ENCODE data around the gene VAV2.
A peak's percentile ranks its signal among the peaks of the same experiment; 100 is the strongest.

Gene VAV2

DNA sequence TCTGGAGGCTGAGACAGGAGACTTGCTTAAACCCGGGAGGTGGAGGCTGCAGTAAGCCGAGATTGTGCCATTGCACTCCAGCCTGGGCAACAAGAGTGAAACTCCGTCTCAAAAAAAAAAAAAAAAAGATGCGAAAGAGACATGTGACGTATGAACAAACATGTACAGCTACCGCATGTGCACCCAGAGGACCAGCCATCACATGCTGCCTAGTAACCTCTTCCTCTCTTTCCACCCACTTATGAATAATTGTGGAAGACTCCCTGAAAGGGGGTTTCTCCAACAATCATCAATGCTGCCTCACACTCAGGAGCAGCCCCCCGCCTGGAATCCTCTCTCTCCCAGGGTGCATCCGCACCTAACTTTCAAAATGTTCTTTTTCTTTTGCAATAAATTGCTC lies 256.2 kb downstream of the VAV2 start:
- no peak for DNase-seq

DNA sequence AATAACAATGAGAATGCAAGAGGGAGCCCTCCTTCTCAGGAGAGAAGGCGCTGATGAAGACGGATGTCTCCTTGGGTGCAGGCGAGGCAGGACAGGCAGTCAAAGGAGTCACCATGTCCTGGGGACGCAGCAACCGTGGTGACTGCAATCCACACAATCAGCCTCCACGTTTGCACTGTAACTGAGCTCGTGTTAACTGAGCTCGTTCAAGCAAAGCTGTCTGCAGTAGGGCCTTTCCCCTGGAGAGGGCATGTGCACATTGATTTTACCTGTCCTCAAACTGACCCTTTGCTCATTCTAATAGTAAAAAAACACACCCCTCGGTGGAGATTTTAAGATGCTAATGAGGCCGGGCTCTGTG lies 256.7 kb downstream of the VAV2 start:
- no peak for DNase-seq

DNA sequence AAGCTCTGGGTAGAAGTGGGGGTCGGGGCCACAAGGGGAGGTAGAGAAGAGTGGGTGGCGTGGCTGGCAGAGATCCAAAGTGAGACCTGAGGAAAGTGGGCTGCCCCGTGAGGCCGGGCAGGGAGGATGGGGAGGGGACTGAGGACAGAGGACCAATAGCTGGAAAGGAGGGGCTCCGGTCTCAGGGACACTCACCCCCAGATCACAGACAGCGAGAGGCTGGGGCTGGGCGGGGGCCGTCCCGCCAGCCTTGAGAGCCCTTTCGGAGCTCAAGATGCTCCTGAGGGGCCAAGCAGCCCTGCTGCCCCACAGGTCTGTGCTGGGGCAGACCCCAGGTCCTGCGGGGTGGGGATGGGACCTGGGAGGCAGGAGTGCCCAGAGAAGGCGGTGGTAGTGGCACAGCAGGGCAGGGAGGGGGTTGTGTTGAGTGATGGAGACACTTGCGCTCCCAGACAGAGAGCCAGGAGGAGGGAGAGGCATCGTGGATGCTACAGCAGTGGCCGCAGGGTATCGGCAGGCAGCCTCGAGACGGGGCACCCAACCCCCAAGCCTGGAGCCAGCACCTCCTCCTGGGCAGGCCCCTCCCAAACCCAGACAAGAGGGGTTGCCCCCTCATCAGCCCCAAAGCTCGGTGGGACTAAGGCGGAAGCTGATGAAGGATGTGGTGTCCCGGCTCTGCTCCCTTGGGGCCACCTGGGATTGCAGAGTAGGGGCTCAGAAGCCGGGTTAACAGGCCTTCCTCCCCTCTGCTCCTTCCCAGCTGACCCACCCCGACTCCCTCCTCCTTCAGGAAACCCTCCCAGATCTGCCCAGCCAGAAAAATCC lies 257.3 kb downstream of the VAV2 start:
- DNase-seq = no peak

DNA sequence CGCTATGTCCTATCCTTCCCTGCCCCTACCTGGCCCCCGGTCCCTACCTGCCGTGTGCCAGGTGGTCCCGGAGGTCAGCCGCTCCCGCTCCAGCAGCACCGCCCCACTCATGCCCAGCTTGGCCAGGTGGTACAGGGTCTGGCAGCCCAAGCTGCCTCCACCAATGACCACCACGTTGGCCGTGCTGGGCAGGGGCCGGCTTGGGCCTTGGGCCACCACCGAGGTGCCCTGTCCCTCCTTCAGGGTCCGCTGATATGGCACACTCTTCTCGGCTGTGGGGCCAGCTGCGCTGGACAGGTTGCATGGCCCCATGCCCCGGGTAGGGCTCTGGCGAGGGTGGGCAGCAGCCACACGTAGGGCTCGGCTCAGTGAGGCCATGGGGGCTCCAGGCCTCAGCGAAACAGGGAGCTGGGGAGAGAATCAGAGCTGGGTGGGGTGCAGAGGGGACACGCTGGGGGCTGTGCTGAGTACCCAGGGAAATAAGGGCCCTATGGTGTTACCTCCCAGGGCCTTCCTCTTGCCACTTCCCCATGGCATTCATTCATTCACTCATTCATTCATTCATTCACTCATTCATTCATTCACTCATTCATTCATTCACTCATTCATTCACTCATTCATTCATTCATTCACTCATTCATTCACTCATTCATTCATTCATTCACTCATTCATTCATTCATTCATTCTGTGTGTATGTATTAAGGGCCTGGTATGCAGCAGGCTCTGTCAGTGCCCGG lies 258.2 kb downstream of the VAV2 start:
- no peak for DNase-seq

DNA sequence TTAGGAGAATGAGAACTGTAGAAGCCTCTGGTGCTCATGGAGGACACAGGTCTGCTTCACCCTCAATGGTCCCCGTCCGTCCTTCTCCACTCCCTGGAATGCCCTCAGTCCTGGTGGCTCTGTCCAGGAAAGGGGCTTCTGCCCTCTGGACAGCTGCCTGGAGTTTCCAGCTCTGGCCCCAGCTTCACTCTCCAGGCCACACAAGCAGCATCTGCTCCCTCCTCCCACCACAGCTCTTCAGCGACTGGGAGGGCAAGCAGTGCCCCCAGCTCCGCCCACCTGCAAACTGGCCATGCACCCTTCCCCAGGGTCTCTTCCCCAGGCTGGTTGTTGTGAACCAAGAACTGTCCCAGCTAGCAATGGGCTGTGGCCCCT lies 258.7 kb downstream of the VAV2 start:
- no peak for DNase-seq

DNA sequence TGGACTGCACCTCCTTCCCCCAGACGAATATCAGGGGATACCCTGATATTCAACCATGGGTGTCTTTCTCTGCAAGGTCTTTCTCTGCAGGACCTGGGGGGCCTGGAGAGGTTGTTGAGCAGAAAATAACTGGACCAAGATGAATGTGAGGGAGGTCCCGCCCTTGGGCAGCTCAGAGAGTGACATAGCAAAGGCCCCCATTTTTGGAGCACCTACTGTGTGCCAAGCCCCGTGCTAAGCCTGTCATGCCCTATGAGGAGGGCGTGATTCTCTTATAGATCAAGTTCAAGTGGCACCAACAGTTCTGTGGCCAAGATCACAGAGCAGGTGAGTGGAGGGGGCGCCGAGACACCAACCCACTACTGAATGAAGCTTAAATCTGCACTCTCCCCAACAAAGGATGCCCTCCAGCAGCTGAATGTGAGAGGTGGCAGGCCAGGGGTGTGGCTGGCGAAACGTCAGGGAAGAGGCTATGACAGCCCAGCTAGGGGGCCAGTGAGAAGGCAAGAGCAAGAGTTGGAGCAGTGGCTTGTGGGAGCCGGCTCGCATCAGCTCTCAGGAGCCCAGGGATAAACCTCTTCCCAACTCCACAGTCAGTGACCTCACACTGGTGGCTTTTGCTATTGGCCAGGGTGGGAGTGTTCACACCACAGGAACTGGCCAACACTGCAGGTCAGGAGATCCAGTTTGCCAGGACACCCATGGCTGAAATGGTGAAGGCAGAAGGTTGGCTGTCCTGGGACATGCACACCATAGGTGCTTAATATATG lies 259.3 kb downstream of the VAV2 start:
- DNase-seq = no peak

DNA sequence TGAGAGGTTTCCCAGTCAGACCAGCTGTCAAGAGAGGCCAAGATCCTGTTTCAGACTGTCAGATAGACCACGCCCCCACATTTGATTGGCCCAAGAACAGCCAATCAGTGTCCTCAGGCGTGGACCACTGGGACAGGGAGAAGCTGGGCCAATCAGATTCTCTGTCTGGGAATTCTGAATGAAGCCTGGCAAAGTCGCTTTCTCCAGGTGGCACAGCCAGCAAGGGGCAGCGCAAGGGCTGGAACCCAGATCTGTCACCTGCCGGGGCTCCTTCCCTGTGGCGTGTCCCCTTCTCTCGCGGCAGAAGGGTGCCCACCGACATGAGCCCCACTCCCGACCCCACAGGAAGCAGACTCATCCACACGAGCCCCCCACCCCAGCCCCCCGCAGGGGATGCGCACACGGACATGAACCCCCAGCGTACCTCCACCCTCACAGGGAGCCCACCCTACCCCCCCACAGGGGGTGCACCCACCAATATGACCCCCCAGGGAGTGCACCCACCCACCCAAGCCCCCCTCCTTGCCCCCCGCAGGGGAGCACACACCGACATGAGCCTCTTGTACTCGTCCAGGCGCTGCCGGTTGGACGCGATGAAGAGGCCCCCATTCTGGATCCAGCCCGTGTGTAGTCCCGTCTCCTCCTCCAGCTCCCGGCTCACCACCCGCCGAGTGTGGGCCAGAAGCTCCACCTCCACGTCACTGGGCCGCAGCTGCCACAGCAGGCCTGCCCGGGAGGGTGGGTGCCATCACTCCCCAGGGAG lies 260.1 kb downstream of the VAV2 start:
- DNase-seq = peak; percentile 37

DNA sequence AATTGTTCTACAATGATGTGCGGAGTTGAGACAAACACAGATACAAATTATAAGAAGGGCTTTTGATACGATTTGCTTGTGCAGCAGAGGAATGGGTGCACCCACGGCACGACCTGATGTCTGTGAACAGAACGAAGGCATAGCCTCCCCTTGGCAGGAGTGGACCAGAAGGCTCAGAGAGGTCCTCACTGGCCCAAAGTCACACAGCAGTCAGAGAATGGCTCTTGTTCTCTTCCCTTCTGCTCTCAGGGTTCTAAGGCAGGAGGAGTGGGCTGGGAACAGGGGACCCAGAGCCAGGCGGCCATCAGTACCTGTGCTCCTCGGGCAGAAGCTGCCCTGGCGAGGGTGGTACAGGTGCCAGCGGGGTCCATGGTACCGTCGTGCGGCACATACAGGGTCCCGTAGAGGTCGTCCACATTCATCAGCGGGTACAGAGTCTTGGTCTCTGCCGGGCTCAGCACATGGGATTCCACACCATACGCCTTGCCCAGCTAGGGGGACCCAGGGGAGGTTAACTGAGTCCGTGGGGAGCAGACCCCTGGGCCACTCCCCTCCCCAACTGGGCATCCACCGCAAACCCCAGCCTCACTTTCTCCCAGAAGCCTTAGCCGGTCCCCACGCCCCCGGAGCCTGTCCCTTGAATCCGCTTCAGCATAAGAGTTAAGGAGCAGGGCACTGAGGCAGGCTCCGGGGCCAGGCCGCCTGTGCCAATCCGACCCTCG lies 261.0 kb downstream of the VAV2 start:
- no peak for DNase-seq

DNA sequence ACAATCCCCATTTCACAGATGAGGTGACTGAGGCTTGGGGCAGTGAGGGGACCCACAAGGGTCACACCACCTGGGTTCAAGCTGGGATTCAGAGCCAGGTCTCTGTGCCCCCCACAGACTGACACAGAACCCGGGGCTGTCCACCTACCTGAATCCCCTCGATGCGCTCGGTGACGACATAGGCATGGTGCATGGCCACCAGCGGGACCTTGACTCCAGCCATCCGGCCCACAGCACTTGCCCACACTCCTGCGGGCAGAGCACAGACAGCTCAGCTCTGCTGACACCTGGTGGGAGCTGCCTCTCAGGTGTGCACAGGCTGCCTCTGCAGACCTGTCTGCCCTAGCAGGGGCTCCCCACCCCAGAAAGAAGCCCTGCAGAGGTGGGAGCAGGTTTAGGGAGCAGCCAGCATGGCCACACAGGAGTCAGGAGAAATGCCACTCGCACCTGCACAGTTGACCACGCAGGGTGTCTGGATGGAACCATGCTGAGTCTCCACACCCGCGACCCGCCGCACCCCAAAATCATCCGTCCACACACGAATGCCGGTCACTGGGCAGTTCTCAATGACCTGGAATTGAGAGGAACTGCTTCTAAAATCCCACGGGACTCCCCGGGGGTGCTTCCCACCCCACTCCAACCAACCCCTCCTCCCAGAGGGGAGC lies 262.4 kb downstream of the VAV2 start:
- DNase-seq = no peak

DNA sequence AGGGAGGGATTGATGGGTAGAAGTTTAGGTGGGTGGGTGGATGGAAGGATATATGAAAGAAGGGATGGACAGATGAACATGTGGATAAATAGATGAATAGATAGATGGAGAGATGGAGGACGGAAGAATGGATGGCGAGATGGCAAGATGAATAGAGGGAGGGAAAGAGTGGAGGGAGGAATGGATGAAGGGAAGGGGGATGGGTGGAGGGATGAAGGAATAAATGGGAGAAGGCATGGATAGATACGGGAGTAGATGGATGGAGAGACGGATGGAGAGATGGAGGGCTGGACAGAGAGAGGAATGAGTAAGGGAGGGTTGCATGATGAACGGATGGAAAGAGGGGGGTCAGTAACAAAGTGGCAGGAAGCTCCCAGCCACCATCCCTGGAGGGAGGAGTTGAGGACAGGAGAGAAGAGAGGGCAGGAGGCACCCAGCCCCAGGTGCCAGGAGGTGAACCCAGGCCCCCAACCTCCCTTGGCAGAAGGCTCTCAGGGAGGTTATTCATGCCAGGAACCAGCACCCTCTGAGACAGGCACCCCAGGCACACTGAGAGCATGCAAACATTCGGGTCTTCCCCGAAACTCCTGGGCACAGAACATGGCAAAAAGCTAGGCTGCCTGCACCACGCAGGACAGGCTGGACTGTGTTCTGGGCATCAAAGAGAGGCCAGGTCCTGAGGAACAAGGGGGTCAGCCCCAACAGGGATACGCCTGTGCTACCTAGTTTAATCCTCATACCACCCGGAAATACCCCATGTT lies 263.1 kb downstream of the VAV2 start:
- DNase-seq = no peak

DNA sequence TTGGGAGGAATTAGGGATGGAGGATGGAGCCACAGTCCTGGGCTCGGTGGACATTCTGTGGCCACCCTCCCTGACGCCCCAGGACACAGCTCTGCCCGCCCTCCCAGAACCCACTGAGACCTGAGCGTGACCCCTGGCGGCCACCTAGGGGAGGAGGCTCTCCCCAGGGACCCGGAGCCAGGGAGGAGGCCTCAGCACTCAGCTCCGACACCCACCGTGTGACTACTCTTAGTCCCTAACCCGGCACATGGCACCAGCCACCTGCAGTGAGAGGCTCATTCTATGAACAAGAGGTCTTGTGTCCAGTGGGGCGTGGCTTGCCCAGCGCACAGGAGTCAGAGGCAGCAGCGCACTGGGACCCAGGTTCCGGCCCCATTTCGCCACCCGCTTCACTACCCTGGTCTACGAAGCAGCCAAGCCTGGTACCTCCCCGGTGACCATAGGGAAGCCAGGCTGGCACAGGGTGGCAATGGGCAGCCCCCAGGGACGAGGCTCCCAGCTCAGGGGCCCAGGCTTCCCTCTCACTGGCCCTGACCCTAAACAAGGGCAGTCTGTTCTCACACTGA lies 264.2 kb downstream of the VAV2 start:
- no peak for DNase-seq

DNA sequence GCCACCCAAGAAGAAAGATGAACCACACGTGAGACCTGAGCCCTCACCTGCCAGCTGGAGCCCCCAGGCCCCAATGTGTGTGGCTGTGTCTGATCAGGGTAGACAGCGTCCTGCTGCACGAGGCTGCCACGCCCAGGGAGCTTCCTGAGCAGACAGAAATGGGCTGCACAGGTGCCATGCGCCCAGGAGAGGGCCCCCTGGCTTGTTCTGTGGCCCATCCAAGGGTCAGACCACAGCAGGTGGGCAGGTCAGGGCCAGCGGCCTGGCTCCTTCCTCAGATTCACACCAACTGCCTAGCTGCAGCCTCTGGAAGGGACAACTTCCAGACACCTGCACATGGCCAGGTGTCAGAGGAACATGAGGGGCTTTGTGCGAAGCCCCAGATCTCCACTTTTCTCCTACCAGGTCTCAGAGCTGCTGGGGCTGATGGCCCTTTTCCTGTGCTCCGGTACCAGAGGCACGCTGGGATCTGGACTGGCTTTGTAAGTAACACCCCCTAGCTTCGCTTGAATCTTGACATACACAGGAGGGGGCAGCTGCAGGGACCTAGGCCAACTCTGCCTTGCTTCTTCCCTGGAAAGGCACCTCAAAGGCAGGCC lies 264.7 kb downstream of the VAV2 start:
- peak; percentile 29 for DNase-seq

DNA sequence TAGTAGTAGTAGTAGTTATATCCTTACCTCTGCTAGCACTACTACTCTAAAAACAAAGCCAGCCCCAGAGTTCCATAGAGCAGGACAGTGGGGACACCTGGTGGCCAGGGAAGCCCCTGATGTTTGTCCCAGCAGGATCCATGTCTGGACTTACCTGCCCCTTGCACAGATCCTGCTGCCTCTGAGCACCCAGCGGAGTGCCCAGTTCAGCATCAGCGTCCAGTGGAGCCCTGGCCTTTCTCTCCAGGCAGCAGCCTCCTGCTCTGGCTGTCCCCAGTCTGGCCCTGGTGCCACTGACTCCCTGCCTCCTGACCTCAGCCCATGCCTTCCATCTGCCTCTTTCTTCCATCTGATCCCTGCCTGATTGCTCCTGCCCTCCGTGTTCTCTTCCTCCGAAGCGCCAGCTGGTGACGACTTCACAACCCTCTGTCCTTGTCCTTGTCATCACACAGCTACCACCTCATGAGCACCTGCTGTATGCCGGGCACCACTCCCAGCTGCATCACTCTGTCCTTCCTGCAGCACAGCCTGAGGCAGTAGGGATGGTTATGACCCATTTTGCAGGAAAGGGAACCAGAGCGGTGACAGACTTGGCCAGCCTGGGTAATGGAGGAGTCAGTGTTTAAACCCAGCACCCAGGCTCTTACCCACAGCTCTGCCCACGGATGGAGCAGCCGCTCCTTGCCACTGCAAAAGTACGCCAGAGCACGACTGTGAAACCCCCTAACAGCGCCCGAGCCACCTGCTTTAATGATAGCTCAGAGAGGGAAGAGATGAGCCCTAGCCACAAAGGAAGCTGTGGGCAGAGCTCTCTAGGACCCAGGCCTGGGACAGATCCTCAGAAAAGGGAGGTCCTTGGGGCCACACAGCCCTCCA lies 265.5 kb downstream of the VAV2 start:
- peak; percentile 71 for DNase-seq

DNA sequence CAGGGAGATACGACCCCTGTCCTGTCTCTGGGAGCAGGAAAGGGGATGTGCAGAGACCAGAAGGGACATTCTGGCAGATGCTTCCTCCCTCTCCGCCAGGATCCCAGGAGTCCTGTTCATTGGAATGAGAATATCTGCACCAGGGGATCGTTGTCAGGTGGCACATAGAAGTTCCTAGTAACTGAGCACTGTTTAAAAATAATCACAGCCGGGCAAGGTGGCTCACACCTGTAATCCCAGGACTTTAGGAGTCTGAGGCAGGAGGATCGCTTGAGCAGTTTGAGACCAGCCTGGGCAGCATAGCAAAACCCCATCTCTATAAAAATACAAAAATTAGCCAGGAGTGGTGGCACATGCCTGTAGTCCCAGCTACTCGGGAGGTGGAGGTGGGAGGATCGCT lies 266.2 kb downstream of the VAV2 start:
- no peak for DNase-seq

DNA sequence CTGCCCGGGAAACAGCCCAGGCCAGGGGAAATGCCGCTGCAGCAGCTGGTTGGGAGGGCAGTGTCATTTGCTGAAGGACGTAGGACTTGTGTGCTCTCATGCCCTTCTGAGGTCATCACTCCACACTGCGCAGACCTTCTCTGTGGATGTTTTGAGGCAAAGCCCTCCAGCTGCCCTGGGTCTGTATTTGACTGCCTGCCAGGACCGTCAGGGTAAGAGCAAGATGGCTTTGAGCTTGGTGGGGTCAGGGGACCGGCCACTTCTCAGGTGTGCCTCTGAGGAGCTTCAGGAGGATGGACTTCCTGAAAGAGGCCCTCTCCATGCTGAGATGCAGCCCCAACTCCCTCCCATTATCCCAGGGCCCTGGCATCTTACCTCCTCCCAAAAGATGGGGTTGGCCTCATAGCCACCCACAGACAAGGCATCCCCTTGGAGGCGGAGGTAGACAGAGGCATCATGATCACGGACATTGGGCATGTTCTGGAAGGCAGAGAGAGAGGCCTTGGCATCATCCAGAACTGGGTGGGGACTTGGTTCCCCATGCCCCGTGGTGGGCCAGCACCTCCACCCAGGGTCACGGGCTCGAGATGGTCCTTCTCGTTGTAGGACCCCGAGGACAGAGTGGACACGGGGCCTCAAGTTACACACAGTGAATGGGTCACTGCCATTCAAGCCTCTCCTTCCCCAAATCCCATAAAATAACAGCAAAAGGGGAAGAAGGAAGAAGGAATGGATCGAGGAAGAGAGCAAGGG lies 273.4 kb downstream of the VAV2 start:
- DNase-seq = no peak

DNA sequence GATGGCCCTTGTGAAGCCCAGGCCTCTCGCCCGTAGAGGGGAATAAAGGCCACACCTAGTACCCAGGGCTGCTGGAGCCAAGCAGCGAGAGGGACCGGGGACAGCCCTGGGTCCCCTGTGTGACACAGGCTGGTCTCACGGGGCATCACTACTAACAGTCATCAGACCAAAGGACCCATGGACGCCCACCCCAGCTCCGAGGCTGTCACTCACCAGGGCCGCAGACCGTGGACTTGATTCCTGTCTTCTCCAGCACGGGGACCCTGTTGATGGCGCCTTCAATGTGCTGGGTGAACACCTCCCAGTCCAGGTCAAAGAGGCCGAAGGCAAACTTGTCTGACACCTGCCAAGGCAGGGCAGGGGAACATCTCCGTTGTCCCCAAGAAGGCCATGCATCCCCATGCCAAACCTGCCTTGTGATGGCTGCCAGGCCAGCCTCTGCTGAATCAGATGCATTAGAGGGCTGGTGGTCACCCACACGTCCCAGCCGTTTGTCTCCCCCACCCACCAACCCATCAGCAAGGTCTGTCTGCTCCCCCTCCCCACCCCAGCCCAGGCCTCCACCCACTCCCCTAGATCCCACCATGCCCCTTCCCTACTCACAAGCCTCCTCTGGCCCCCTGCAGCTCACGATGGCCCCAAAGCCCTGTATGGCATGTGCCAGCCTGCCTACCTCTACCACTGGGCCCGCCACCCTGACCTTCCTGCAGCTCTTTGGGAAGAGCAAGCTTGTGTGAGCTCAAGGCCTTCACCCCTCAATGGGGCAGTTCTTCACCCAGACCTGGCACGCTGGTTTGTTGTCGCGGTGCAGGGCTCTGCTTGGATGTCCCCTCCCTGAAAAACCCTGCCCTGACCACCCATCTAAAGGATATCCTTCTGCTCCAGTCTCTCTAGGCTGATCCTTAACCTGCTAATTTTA lies 274.8 kb downstream of the VAV2 start:
- no peak for DNase-seq

DNA sequence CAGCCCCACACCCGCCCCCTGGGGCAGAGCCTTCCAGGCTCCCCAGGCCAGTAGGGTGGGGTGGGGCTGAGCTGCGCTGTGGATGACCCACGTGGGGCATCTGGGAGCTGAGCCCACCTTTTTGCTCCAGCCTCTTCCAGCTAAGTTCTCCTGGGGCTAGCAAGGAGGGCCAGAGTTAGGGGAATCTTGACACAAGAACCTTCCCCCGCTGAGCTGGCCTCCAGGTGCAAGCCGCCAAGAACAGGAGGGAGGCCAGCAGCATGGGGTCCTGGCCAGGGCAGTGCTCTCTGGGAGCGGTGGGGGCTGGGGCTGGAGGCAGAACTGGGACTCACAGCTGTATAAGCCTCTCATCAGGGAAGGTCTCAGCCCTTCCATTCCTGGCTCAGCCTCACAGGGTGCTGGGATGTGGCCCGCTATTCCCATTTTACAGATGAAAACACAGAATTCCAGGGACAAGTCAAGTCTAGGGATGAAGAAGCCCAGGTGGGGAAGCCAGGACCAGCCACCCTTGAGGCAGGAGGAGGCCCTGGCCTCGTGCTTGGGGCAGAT lies 275.5 kb downstream of the VAV2 start:
- DNase-seq = no peak
